Transverse colon (tissue), 3 donors: Measurements from ENCODE around the gene DRC7.

ENCODE experiments used
- EP300 ChIP-seq: sonication (generic); formaldehyde crosslinking; IDR thresholded peaks from one replicate; pipeline ENCODE4 v1.6.1; 2017; ENCODE audit warnings: antibody characterized with exemption, low read depth
- TF ChIP-seq, protein P1 (sequence below), 5 experiments: fragments of 200-600 bp in 3 of 5; fragments of 450-650 bp in 2 of 5; sonication (generic) in 3 of 5; IDR thresholded peaks; 1 replicate in 2 of 5; 2 replicates in 3 of 5; pipeline ENCODE4 v1.5.1; 2016 to 2017; ENCODE audit warnings: antibody characterized with exemption in 5 of 5, inconsistent platforms in 3 of 5, mild to moderate bottlenecking in 2 of 5, moderate library complexity in 1 of 5

DNA sequence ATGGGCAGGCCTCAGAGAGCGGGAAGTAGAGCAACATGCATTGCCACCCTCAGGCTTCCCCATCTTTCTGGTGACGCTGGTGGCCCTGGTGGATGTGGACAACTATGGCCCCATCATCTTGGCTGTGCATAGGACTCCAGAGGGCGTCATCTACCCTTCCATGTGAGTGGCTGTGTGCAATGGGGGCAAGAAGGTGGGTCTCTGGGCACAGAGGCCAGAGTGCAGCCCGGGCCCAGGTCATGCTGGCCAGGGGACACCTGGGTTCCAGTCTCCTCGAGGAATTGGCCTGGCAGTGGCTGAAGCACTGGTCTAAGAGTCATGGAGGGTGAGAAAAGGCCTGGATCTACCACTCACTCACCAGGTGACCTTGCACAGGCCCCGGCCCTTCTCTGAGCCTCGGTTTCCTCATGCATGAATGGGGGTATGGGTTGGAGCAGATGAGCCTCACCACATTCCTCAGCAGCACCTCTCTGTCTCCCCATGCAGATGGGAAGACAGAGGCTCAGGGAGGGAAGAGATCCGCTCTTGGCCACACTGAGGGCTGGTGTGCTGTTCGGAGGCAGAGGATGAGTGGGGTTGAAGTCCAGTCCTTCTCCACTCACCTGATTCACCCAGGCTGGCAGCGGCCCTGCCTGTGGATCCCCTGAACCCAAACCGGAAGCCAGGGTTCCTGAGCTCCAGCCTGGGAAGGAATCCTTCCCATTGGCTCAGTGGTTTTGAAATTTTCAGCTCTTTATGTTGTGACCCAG lies 33.7 kb upstream of the DRC7 start:
- TF ChIP-seq EP300, result no peak
- TF ChIP-seq, protein P1, sequence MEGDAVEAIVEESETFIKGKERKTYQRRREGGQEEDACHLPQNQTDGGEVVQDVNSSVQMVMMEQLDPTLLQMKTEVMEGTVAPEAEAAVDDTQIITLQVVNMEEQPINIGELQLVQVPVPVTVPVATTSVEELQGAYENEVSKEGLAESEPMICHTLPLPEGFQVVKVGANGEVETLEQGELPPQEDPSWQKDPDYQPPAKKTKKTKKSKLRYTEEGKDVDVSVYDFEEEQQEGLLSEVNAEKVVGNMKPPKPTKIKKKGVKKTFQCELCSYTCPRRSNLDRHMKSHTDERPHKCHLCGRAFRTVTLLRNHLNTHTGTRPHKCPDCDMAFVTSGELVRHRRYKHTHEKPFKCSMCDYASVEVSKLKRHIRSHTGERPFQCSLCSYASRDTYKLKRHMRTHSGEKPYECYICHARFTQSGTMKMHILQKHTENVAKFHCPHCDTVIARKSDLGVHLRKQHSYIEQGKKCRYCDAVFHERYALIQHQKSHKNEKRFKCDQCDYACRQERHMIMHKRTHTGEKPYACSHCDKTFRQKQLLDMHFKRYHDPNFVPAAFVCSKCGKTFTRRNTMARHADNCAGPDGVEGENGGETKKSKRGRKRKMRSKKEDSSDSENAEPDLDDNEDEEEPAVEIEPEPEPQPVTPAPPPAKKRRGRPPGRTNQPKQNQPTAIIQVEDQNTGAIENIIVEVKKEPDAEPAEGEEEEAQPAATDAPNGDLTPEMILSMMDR (IDR thresholded peaks at IDR 0.05), result no peak
